HL-60/S4 treated with retinoic acid at 250 ng/mL for 4 days and 3 days (cell line): Measurements from ENCODE around the gene CMSS1.

ENCODE experiments used
- in situ Hi-C: fragments of 300-500 bp; cut with MboI; formaldehyde crosslinking; loops from 2 replicates; pipeline ENCODE4 v1.7.0; 2022; ENCODE audit warnings: low sequenced_read_pairs

CMSS1 gene

DNA sequence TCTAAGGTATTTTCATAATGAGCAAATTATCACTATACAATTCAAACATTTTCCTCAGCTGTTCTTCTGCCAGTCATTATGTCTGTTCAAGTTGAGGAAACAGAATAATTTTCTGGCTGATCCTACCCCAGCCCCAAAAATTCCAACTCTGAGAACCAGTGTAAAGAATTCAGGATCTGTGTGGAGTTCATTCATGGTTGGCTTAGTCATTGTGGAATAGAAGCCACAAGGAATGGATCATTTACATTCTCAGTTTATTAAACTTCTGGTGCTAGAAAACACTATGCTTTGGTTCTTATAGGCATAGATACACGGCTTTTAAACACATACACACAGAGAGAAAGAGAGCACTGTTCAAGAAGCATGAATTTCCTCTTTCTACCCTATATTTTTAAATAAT lies 134.6 kb downstream of the CMSS1 start:
- in situ Hi-C loops, result no loop called here

DNA sequence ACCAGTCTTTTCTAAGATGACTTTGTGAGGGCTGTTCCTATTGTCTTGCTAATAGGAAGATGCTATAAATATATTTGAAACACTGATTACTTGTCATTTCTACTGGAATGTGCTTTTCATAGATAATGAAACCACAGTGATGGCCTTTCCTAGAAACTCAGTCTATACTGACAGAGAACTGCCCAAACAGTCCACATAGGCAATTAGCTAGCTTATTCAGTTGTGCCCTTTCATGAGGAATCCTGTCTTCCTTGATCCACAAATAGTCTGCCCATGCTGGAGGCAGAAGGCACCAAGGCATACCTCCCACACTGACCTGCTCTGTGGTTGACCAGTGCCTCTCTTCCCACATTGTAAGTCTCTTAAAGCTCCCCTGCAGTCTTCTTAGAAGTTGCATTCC lies 135.9 kb downstream of the CMSS1 start:
- in situ Hi-C loops, result no loop called here

DNA sequence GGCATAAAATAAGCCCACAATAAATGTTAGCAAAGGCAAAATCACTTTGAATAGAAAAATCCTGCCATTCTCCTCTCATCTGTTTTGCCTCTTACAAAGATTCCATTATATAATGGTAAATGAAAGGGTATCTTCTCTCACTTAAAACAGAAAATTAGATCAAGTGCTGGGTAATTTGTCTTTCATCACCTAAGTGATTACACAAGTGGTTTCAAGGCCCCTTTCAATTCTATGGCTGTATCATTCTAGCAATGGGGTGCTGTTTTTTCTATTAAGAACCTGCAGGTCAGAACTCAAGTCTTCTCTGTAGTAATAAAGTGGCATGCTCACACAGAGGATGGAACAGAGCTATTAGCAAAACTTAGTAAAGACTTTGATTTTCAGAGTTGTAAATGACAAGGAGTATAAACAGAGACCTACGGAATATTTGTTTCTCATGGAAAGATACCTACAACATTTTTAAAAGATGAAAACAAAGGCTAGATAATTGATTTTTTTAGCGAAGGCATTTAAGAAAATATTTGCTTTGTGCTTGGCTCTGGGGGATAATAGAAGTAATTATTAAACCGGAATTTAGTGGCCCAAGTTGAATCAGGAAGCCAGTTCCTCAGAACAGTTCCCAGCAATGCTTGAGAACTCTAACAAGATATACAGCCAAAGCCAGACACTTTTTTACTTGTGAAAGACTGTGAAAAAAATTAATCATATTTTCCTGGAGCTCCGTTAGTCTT lies 137.4 kb downstream of the CMSS1 start:
- in situ Hi-C loops, result no loop called here

- in situ Hi-C loops, result no loop called here
Measured at GRCh38 chr3:99955773-99956562, 138.3 kb downstream of the CMSS1 start.

- in situ Hi-C loops, result no loop called here
Measured at GRCh38 chr3:99957151-99957796, 139.6 kb downstream of the CMSS1 start.

GRCh38 chr3:99958222-99958912 lies 140.7 kb downstream of the CMSS1 start:
- in situ Hi-C loops, result no loop called here

DNA sequence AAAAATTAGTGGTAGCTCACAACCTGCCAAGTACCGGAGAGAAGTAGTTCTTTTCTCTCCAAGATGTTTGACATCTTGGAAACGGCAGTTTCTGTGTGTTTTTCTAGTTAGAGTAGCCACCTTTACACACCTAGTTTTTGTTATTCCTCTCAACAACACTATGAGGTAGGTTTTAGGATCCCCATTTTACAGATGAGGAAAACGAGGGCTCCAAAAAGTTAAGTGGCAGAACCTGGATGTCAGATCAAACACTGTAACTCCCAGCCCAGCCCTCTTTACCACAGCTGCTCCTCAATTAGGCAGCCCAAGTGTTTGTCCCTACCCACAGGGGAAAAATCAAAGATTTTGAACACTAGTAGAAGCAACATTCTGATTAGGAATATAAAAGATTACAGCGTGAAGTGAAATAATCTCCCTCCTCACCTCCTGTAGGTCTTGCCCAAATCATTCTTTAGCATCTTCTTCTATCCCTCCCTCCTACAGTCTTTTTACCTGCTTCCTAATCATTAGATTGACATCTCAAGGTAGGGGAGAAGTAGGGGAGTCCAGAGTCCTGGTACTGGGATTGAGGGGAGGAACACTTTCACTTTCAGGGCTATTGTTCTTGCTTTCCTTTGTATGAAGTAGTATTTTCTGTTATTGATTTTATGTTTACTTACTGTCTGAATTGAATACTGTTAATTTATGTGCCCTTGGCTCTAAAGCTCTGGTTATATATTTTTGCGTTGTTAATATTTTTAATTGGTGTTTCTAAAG lies 142.6 kb downstream of the CMSS1 start:
- in situ Hi-C loops, result no loop called here

DNA sequence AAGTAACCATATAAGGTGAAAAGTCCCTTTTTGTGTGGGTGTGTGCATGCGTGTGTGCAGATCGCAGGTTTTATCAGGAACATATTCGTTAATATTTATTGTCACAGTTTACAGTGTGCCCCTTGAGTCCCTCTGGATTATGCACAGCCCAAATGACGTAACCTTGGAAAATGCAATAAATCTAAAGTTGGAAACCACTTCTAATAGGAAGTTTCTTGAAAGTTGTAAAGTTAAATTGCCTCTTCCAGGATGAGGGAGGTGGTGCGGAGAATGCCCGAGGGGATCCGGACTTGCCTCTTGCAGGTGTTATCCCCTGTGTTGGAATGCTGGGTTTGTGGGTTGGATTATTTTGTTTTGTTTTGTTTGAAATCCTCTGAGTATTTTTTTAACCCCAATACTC lies 143.3 kb downstream of the CMSS1 start:
- in situ Hi-C loops, result no loop called here

- in situ Hi-C loops, result no loop called here
Measured at GRCh38 chr3:99961756-99962515, 144.3 kb downstream of the CMSS1 start.

GRCh38 chr3:99962703-99963102 lies 145.0 kb downstream of the CMSS1 start:
- in situ Hi-C loops, result no loop called here

GRCh38 chr3:99965077-99965476 lies 147.4 kb downstream of the CMSS1 start:
- in situ Hi-C loops, result no loop called here

- in situ Hi-C loops, result no loop called here
Measured at GRCh38 chr3:99965681-99966408, 148.2 kb downstream of the CMSS1 start.

GRCh38 chr3:99966662-99967416 lies 149.2 kb downstream of the CMSS1 start:
- in situ Hi-C loops, result no loop called here

GRCh38 chr3:99967796-99968195 lies 150.1 kb downstream of the CMSS1 start:
- in situ Hi-C loops, result no loop called here

GRCh38 chr3:99969136-99969535 lies 151.5 kb downstream of the CMSS1 start:
- in situ Hi-C loops, result no loop called here

- in situ Hi-C loops, result no loop called here
Measured at GRCh38 chr3:99970198-99970597, 152.5 kb downstream of the CMSS1 start.

DNA sequence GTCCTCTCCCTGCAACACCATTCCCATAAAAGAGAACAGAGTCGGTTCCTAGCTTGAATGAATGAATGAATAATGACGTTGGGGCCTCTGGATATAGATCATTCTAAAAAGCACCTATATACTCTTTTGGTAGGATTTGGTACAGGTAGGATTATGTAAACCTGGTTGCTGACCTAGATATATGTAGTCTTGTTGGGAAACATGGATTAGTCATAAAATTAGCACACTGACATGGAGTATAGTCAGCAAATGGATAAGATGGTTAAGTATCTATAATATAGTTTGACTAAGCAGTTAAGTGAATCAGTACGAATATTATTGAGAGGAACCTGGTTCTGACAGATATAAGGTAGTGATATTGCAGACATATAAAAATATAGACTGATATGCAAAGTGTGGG lies 154.1 kb downstream of the CMSS1 start:
- in situ Hi-C loops, result no loop called here

- in situ Hi-C loops, result no loop called here
Measured at GRCh38 chr3:99972380-99973104, 154.9 kb downstream of the CMSS1 start.
